Measurements from ENCODE around the gene GOLGA1.
"Not testable (repeated sequence)": the region's sequence is repeated elsewhere in the genome, so short reads cannot be mapped to it uniquely, and the experiment has no call there.

GOLGA1 gene, protein sequence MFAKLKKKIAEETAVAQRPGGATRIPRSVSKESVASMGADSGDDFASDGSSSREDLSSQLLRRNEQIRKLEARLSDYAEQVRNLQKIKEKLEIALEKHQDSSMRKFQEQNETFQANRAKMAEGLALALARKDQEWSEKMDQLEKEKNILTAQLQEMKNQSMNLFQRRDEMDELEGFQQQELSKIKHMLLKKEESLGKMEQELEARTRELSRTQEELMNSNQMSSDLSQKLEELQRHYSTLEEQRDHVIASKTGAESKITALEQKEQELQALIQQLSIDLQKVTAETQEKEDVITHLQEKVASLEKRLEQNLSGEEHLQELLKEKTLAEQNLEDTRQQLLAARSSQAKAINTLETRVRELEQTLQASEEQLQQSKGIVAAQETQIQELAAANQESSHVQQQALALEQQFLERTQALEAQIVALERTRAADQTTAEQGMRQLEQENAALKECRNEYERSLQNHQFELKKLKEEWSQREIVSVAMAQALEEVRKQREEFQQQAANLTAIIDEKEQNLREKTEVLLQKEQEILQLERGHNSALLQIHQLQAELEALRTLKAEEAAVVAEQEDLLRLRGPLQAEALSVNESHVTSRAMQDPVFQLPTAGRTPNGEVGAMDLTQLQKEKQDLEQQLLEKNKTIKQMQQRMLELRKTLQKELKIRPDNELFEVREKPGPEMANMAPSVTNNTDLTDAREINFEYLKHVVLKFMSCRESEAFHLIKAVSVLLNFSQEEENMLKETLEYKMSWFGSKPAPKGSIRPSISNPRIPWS

DNA sequence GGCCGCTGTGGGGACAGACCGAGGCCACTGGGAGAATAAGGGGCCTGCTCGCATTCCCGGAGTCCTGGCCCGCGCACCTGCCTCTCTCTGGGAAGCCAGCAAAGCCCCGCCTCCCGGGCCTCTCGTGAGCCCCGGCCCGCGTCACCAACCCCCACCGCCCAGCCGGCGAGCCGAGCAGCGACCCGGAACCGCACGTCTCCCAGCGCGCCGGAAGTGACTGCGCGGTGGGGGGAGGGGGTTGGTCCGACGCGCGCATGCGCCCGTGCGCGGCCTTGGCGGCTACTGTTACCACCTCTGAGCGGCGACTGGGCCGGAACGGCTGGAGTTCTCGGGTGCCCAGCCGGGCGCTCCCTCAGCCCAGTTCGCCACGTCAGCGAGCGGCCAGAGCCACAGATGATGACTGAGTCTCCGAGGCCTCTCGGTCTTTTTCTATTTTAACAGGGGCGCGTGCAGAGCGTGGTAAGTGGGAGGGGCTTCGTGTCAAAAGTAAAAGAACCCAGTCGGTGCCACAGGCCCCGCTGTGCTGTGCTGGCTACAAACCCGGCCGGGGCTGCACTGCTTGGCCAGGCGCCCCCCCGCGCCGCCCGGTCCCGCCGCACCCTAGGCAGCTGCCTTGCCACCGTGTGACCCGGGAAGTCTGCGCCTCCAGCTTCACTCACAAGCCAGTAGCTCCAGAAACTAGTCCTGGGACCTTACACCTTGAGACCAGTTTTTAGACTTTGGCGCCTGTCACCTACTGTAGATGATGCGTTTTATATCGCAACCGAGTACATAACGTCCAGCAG lies at the start of gene GOLGA1:
Gene GOLGA1, minus strand, starts transcription at position 190 of the 785 bp plus-strand sequence. CDS start 2,372 bp downstream, outside the sequence.
- Histone ChIP-seq H3K4me1 (ENCODE audit: control insufficient read depth, insufficient read depth, low read length) (peaks cover 7% of the 10 kb centered on the region), H3K27ac (ENCODE audit: low read depth, low read length) (peak within 1 kb of the TSS; percentile 99), H3K9ac (ENCODE audit: low read length) (peak within 1 kb of the TSS; percentile 96), H3K4me3 (ENCODE audit: low read length) (peak within 1 kb of the TSS; percentile 96), H3K27me3 (ENCODE audit: control insufficient read depth, insufficient read depth, low read length) (no peaks in the 10 kb centered on the region), H3K36me3 (ENCODE audit: control insufficient read depth, insufficient read depth, low read length) (peaks cover 2% of the 10 kb centered on the region)

DNA sequence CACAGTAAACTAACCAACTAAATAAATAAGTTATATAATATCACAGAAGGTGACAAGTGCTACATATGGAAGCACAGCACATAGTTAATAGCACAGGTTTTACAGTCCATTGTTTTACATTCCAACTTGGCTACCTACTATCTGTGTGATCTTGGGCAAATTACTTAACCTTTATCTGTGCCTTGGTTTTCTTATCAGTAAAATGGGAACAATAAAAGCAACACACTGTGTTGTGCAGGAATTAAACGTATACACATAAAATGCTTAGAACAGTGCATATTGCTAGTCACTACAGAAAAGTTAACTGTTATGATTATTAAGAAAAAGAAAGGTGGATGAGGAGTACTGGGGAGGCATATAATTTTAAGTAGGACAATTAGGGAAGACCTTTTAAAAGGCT lies 42.8 kb upstream of the GOLGA1 start:
- Histone ChIP-seq H3K27ac (ENCODE audit: low read depth, low read length) (no peak overlapping the region), H3K4me3 (ENCODE audit: low read length) (no peak overlapping the region), H3K9ac (ENCODE audit: low read length) (no peak overlapping the region), H3K36me3 (ENCODE audit: control insufficient read depth, insufficient read depth, low read length) (no peaks in the 10 kb centered on the region), H3K27me3 (ENCODE audit: control insufficient read depth, insufficient read depth, low read length) (no peaks in the 10 kb centered on the region), H3K4me1 (ENCODE audit: control insufficient read depth, insufficient read depth, low read length) (no peaks in the 10 kb centered on the region)

DNA sequence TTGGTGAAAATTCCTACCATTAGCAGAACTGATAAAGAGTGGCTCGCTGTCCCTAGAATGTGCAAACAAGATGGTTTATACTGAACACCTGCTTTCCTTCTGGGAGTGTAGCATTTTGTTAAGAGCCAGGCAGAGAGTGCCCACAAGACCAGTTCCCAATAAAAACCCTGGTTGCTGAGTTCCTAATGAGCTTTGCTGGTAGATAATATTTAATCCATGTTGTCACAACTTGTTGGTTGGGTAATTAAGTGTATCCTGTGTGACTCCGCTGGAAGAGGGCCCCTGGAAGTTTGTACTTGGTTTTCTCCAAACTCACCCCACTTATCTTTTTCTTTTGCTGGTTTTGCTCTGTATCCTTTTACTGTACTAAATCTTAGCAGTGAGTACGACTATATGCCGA lies 39.5 kb upstream of the GOLGA1 start:
- Histone ChIP-seq H3K9ac (ENCODE audit: low read length) (no peak overlapping the region), H3K27me3 (ENCODE audit: control insufficient read depth, insufficient read depth, low read length) (no peaks in the 10 kb centered on the region), H3K4me3 (ENCODE audit: low read length) (no peak overlapping the region), H3K4me1 (ENCODE audit: control insufficient read depth, insufficient read depth, low read length) (no peaks in the 10 kb centered on the region), H3K36me3 (ENCODE audit: control insufficient read depth, insufficient read depth, low read length) (no peaks in the 10 kb centered on the region), H3K27ac (ENCODE audit: low read depth, low read length) (no peak overlapping the region)

DNA sequence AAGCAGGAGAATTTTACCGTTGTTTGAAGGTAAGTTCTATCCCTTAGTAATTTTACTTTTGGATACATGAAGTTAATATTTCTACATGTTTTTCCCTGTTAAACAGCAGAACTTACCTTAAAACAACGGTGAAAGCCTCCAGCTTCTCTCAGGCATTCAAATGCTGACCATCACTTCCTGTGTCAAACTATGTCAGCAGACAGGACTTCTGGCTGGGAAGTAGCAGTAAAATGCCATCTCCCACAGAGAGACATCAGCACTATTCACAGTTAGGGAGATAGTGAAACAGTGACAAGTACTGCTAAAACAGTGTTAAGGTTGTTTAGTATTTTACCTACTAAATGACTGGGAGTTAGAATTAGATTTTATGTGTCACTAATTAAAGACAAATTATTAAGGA lies 34.2 kb upstream of the GOLGA1 start:
- Histone ChIP-seq H3K4me1 (ENCODE audit: control insufficient read depth, insufficient read depth, low read length) (no peaks in the 10 kb centered on the region), H3K36me3 (ENCODE audit: control insufficient read depth, insufficient read depth, low read length) (peaks cover 4% of the 10 kb centered on the region), H3K27ac (ENCODE audit: low read depth, low read length) (no peak overlapping the region)

DNA sequence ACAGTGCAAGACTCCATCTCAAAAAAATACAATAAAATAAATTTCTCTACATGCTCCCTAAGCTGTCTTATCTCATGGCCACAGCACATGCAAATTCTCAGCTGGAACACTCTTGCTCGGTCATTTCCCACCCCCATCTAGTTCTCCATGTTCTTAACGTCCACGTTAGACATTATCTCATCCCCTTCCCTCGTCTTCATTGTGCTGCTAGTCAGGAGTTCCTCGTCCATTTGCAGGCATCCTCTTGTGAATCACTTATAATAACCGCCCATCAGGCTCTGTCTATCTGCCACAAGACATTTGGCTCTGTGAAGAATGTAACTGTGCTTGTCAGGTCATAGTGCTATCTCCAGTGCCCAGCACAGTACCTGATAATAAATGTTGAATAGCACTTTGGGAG lies 32.9 kb upstream of the GOLGA1 start:
- Histone ChIP-seq H3K4me3 (ENCODE audit: low read length) (no peak overlapping the region), H3K27me3 (ENCODE audit: control insufficient read depth, insufficient read depth, low read length) (no peaks in the 10 kb centered on the region), H3K9ac (ENCODE audit: low read length) (no peak overlapping the region), H3K36me3 (ENCODE audit: control insufficient read depth, insufficient read depth, low read length) (peaks cover 4% of the 10 kb centered on the region), H3K27ac (ENCODE audit: low read depth, low read length) (no peak overlapping the region), H3K4me1 (ENCODE audit: control insufficient read depth, insufficient read depth, low read length) (no peaks in the 10 kb centered on the region)

More for the DNA sequence above, 34.2 kb upstream of the GOLGA1 start:
- H3K4me3 ChIP-seq (ENCODE audit: low read length) = no peak overlapping the region
- H3K27me3 ChIP-seq (ENCODE audit: control insufficient read depth, insufficient read depth, low read length) = no peaks in the 10 kb centered on the region
- H3K9ac ChIP-seq (ENCODE audit: low read length) = no peak overlapping the region

DNA sequence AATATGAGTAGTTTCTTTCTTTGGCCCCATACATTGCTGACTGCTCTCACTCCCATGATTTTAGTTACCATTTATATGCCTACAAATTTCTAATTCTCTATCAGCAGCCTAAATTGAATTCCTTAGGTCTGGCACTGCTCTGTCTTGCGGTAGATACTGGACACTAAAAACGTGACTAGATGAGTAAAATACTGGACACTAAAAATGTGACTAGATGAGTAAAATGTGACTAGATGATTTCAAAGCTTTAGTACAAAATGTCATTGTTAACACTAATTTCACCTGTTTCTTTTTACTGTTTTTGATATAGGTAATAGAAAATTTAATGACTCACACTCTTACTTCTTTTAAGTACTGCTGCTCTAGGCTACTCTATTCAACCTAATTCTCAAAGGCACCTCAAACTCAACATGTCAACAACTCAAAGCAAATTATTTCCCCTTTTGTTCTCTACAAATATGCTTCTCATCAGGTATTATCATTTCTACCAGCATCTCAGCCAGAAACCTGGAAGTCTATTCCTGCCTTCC lies 31.4 kb upstream of the GOLGA1 start:
- no peak overlapping the region for H3K4me3 ChIP-seq (ENCODE audit: low read length)
- peaks cover 4% of the 10 kb centered on the region for H3K36me3 ChIP-seq (ENCODE audit: control insufficient read depth, insufficient read depth, low read length)
- H3K27me3 ChIP-seq (ENCODE audit: control insufficient read depth, insufficient read depth, low read length) = no peaks in the 10 kb centered on the region

DNA sequence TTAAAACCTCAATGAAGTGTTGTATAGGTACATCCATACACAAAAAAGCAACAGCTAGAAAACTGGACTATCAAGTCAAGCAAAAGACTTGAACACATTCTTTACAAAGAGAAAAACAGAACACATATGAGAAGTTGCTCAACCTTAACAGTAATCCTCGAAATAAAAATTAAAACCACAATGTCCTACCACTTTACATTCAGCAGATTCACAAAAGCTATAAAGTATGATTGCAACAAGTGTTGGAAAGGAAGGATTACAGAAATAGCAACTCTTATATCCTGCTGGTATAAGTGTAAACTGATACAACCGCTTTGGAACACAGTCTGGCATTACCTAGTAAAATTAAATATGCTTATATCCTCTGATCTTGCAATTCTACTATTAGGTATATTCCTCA lies 28.5 kb upstream of the GOLGA1 start:
- Histone ChIP-seq H3K36me3 (ENCODE audit: control insufficient read depth, insufficient read depth, low read length) (peaks cover 4% of the 10 kb centered on the region), H3K4me1 (ENCODE audit: control insufficient read depth, insufficient read depth, low read length) (no peaks in the 10 kb centered on the region)

More for the DNA sequence above, 31.4 kb upstream of the GOLGA1 start:
- no peaks in the 10 kb centered on the region for H3K4me1 ChIP-seq (ENCODE audit: control insufficient read depth, insufficient read depth, low read length)
- H3K27ac ChIP-seq (ENCODE audit: low read depth, low read length) = no peak overlapping the region
- no peak overlapping the region for H3K9ac ChIP-seq (ENCODE audit: low read length)

DNA sequence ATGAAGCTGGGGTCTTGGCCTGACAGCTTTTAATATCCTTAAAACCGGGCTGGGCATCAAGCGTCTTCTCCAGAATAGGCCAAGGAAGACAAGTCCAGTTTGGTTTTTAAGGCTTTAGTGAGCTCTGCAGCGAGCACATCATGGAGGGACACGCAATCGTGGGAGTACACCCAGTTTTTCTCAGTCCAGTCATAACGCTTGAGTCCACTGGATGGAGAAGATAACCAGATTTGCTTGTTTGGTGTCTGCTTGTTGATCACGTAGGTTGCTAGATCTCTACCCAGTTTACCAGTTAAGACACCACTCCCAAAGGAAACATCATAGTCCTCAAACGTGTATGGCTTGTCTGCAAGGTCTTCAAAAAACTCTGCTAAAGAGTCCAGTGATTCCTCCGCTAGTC lies 27.4 kb upstream of the GOLGA1 start:
- no peaks in the 10 kb centered on the region for H3K36me3 ChIP-seq (ENCODE audit: control insufficient read depth, insufficient read depth, low read length)
- H3K27me3 ChIP-seq (ENCODE audit: control insufficient read depth, insufficient read depth, low read length) = no peaks in the 10 kb centered on the region
- no peak overlapping the region for H3K4me3 ChIP-seq (ENCODE audit: low read length)
- no peaks in the 10 kb centered on the region for H3K4me1 ChIP-seq (ENCODE audit: control insufficient read depth, insufficient read depth, low read length)
- H3K27ac ChIP-seq (ENCODE audit: low read depth, low read length) = no peak overlapping the region
- H3K9ac ChIP-seq (ENCODE audit: low read length) = no peak overlapping the region

More for the DNA sequence above, 28.5 kb upstream of the GOLGA1 start:
- H3K9ac ChIP-seq (ENCODE audit: low read length) = no peak overlapping the region
- H3K4me3 ChIP-seq (ENCODE audit: low read length) = no peak overlapping the region
- H3K27ac ChIP-seq (ENCODE audit: low read depth, low read length) = no peak overlapping the region
- H3K27me3 ChIP-seq (ENCODE audit: control insufficient read depth, insufficient read depth, low read length) = no peaks in the 10 kb centered on the region

DNA sequence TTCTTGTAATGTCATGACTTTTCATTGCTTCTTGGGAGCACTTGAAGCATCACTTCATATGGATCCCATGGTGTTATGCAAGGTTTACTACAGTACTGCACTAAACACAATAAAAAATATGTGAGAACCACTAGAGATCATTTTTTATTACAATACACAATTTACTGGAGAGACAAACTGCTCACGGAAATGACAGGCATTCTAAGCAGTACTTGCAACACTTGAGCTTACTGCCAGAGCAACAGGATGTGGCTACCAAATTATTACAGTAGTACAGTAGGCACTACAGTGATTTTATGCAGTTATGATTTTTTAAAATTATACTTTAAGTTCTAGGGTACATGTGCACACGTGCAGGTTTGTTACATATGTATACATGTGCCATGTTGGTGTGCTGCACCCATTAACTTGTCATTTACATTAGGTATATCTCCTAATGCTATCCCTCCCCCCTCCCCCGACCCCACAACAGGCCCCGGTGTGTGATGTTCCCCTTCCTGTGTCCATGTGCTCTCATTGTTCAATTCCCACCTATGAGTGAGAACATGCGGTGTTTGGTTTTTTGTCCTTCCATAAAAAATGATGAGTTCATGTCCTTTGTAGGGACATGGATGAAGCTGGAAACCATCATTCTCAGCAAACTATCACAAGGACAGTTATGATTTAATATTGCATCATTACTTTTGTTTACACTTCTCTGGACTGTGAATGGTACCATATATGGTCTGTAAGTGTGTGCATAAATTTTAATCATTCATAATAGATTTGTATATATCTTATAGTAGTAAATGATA lies 25.1 kb upstream of the GOLGA1 start:
- not testable (repeated sequence) for H3K36me3 ChIP-seq (ENCODE audit: control insufficient read depth, insufficient read depth, low read length); H3K27me3 ChIP-seq (ENCODE audit: control insufficient read depth, insufficient read depth, low read length); H3K27ac ChIP-seq (ENCODE audit: low read depth, low read length); H3K4me1 ChIP-seq (ENCODE audit: control insufficient read depth, insufficient read depth, low read length); H3K9ac ChIP-seq (ENCODE audit: low read length); H3K4me3 ChIP-seq (ENCODE audit: low read length)

DNA sequence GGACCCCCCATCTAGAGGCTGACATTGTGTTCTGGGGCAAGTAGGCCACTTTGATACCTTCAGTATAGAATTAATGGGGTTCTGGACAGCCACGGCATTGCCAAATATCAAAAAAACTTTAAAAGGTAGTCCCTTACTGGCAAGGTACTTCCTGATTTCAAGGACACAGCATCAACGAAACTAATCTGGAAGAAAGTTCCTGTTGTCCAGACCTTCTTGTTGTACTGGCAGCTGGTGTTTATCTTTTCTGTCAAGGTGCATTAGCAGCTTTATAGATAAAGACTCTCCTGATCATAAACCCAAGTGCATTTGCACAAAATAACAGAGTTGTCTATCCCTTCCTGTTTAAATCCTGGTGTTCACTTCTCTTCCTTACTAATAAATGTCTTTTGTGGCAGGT lies 23.7 kb upstream of the GOLGA1 start:
- Histone ChIP-seq H3K36me3 (ENCODE audit: control insufficient read depth, insufficient read depth, low read length) (no peaks in the 10 kb centered on the region), H3K9ac (ENCODE audit: low read length) (no peak overlapping the region), H3K27me3 (ENCODE audit: control insufficient read depth, insufficient read depth, low read length) (no peaks in the 10 kb centered on the region), H3K27ac (ENCODE audit: low read depth, low read length) (no peak overlapping the region), H3K4me3 (ENCODE audit: low read length) (no peak overlapping the region), H3K4me1 (ENCODE audit: control insufficient read depth, insufficient read depth, low read length) (no peaks in the 10 kb centered on the region)

DNA sequence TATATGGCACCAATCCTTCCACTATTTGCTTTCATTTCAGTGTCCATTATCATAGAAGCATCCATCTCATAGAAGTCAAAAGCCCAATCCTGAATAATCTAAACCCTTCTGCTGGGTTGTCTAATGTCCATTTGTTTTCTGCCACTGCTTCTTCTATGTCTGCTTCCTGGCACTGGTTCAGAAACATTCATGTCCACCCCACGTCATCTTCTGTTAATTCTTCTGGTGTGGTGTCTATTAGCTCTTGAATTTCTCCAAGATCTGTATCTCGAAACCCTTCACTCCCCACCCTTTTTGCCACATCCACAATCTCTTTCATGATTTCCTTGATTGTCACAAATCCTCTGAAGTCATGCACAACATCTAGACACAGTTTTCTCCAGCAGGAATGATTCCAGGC lies 23.2 kb upstream of the GOLGA1 start:
- Histone ChIP-seq H3K9ac (ENCODE audit: low read length) (no peak overlapping the region), H3K27me3 (ENCODE audit: control insufficient read depth, insufficient read depth, low read length) (no peaks in the 10 kb centered on the region), H3K27ac (ENCODE audit: low read depth, low read length) (no peak overlapping the region), H3K36me3 (ENCODE audit: control insufficient read depth, insufficient read depth, low read length) (no peaks in the 10 kb centered on the region), H3K4me3 (ENCODE audit: low read length) (no peak overlapping the region), H3K4me1 (ENCODE audit: control insufficient read depth, insufficient read depth, low read length) (no peaks in the 10 kb centered on the region)
